ENCODE results near the gene MAP2K6. TPM values are rescaled to one million over a fixed set of nuclear protein-coding genes. Genes with fewer than 3 reads are reported as not detected.
A peak's percentile ranks its signal among the peaks of the same experiment; 100 is the strongest.

Gene MAP2K6
- total RNA-seq, 1 experiment from 2014 or later = 17.7 TPM

DNA sequence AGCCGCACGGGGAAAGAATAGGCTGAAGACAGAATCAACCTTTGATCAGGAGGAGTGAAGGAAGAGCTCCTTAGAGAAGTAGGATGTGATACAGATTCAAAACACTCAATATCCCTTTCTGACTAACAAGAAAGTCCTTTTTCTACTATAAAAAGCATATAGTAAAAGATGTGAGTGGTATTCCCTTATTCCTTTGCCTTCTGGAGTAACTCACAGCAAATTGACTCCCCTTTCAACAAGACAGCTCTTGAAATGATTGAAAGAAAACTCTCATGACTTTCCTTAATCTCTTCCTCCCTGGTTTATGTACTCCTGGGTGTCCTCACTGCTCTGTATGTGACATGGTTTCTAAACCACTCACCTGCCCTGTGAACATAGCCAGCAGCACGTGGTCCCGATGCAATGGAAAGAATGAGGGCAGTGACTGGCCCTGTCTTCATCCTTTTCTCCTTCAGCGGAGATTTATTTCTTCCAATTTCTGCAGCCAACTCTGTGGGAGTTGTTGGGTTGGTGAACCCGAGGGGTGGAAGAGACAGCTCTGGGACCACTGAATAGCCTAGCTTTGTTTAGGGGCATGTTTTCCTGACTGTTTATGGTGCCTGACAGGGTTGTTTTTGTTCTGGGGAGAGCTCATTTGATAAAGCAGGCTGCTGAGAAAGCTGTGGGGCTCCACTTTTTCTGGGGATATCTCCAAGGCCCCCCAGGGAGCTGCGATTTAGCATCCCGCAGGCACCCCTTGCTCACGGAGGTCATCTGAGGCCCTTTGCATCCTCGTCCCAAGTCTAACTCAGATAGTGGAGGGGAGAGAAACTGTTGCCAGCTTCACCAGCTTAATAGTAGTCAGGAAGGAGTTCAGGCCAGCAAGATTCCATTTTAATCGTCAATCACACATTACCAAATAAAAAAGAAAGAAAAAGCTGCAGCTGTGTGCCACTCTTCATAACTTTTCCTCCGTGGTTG lies 46.7 kb downstream of the MAP2K6 start:
- Histone ChIP-seq H4K91ac (ENCODE audit: insufficient read length, low read depth, low read length) (no peak overlapping the region), H4K20me1 (ENCODE audit: control insufficient read depth, insufficient read depth, insufficient read length) (no peaks in the 10 kb centered on the region), H3K27me3 (ENCODE audit: insufficient read depth, low read length) (no peaks in the 10 kb centered on the region), H4K8ac (replicated peaks; ENCODE audit: insufficient read length, low read depth, low read length) (no peak overlapping the region), H3K23me2 (ENCODE audit: insufficient read length, low read depth, low read length, poor library complexity, severe bottlenecking) (no peaks in the 10 kb centered on the region), H3K79me1 (ENCODE audit: insufficient read depth, low read depth, low read length, poor library complexity, severe bottlenecking) (no peaks in the 10 kb centered on the region), H3K79me2 (ENCODE audit: insufficient read depth, low read length) (no peaks in the 10 kb centered on the region), H2BK12ac (ENCODE audit: insufficient read length, low read depth, low read length) (no peak overlapping the region), H3K4me1 (ENCODE audit: insufficient read depth, low read length) (peaks cover 11% of the 10 kb centered on the region; the same call in 1 of the 2 replicates), H3K14ac (ENCODE audit: insufficient read depth, low read length) (no peak overlapping the region), H2BK20ac (ENCODE audit: low read depth, low read length, poor library complexity, severe bottlenecking) (no peak overlapping the region), H4K5ac (ENCODE audit: insufficient read length, low read depth, low read length) (no peak overlapping the region), H2BK120ac (ENCODE audit: low read depth, low read length, poor library complexity, severe bottlenecking) (no peak overlapping the region), H3K23ac (ENCODE audit: insufficient read length, low read depth, low read length) (no peak overlapping the region), H2AFZ (ENCODE audit: low read length) (no peak overlapping the region), H2BK15ac (ENCODE audit: low read depth, low read length) (no peak overlapping the region), H3K9ac (ENCODE audit: extremely low read depth, insufficient read length, low read length) (no peak overlapping the region), H3K56ac (ENCODE audit: insufficient read length, low read depth, low read length) (no peak overlapping the region), H3K27ac (ENCODE audit: insufficient read length, low read depth, low read length) (no peak overlapping the region), H2BK5ac (ENCODE audit: insufficient read length, low read length) (no peak overlapping the region), H3K4ac (ENCODE audit: low read depth, low read length) (no peak overlapping the region), H3K4me2 (ENCODE audit: insufficient read depth, insufficient read length, low read length) (no peak overlapping the region), H3K9me3 (ENCODE audit: control insufficient read depth, low read depth, low read length) (no peaks in the 10 kb centered on the region), H2AK5ac (ENCODE audit: insufficient read length, low read length) (no peak overlapping the region), H3T11ph (ENCODE audit: low read length) (no peak overlapping the region), H3K18ac (ENCODE audit: insufficient read length, low read depth, low read length) (no peak overlapping the region)
- peak overlapping the region in 1 of 2 experiments; percentile 19; a peak in 2 of 5 replicates for H3K4me3 Mint-ChIP-seq
- H3K9me3 Mint-ChIP-seq = no peaks in the 10 kb centered on the region
- H3K36me3 Mint-ChIP-seq (ENCODE audit: insufficient read depth in 1 of 3, low read depth in 3 of 3) = peaks cover 2 to 5% (median 3%) of the 10 kb centered on the region in 3 experiments; a peak in 4 of 7 replicates
- no peak for DNase-seq
- H3K4me1 Mint-ChIP-seq = peaks cover 42 to 49% of the 10 kb centered on the region in 2 experiments
- H3K27me3 Mint-ChIP-seq (ENCODE audit: low read depth) = no peaks in the 10 kb centered on the region
- no peak for TF ChIP-seq CTCF (conservative IDR thresholded peaks at IDR 0.05)
- peak overlapping the region; percentile 15 to 90 (median 54); a peak in 6 of 7 replicates for H3K27ac Mint-ChIP-seq
- WGBS (ENCODE audit: extremely low coverage, insufficient read length, low lambda C conversion rate) = no CpG with 5 or more reads among the region's 12 CpGs
